Right cardiac atrium (tissue), 5 donors: ENCODE measurements around the gene CCNYL1. TPM values are rescaled to one million over a fixed set of nuclear protein-coding genes. Genes with fewer than 3 reads are reported as not detected.
A peak's percentile ranks its signal among the peaks of the same experiment; 100 is the strongest.

ENCODE experiments used
- ATAC-seq, 2 donors: fragments of 200-7000 bp; cut with Tn5 transposase; one replicate each; pipeline versions ENCODE4 v1.8.0 to v1.9.1; 2020; ENCODE audit warnings: moderate library complexity in 2 of 2, mild to moderate bottlenecking in 1 of 2
- DNase-seq, 3 donors: peaks; one replicate each; pipeline ENCODE4 v3.0.0-alpha.2; 2020
- H3K27ac ChIP-seq: one replicate; pipeline ENCODE4 v1.5.1; 2013; ENCODE audit warnings: mild to moderate bottlenecking, low read length, control low read depth, moderate library complexity
- H3K27me3 ChIP-seq: one replicate; pipeline ENCODE4 v1.6.1; 2013; ENCODE audit not compliant: control insufficient read depth, insufficient read depth
- H3K4me1 ChIP-seq: one replicate; pipeline ENCODE4 v1.6.1; 2013; ENCODE audit warnings: low read length; ENCODE audit not compliant: control insufficient read depth, insufficient read depth
- H3K4me3 ChIP-seq: one replicate; pipeline ENCODE4 v1.5.1; 2013; ENCODE audit warnings: low read length, control low read depth
- H3K9me3 ChIP-seq: one replicate; pipeline ENCODE4 v1.6.1; 2013; ENCODE audit warnings: low read length; ENCODE audit not compliant: control insufficient read depth
- WGBS: extraction: QIAGEN DNeasy Blood & Tissue Kit; methylation state at CpG from one replicate; pipeline ENCODE4 v1.1.7; 2013; 5-methylcytosine and 5-hydroxymethylcytosine counted together
- intact Hi-C, 4 donors: fragments of 100-400 bp; cut with DNase I; formaldehyde crosslinking; loops; one replicate each; pipeline versions ENCODE4 v1.11.0 to v1.14.0; 2022 to 2023
- polyA plus RNA-seq: library from polyadenylated mRNA; stranded (reverse); fragments of 200-250 nt; gene quantifications from one replicate; pipeline ENCODE4 v1.2.3, GENCODE V29; 2013
- total RNA-seq, 4 donors: library from RNA; stranded (reverse); fragmentation: NEBNext Ultra II Directional; extraction: Animal tissue kit (Norgen Biotek cat#: 25700); gene quantifications; one replicate each; pipeline ENCODE4 v1.2.1, GENCODE V29; 2021
- donor health status: healthy with polysubstance abuse.
- donor health status: DM: no; HTN: yes; CAD: no.
- donor health status: DM: no; HTN: no; CAD: no.
- donor health status: DM: no; HTN: yes; CAD: no; lungs with severe emphysema.
- donor health status: DM: yes; HTN: yes; CAD: no.

Gene CCNYL1
- total and polyA plus RNA-seq, 5 donors, result 4.9 to 12.6 (median 9.0) TPM

DNA sequence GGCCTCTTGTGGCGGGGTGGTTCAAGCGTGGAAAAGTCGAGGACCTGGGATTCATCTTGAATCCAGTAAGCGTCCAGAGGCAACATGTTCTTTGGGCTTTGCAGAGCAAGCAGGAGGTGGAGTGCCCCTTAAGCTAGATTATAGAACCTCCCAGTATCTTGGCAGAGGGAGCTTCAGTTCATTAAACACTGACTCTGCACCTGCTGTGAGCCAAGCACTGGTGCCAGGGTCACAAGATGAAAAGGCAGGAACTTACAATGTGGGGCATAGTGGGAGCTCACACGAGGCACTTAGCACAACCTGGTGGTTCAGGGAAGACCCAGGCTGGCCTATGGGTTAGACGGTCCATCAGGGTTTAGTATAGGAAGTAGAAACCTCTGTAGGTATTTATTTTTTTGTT is 65.7 kb downstream of the CCNYL1 start:
- DNase-seq (no peak), ATAC-seq (no peak)
- Histone ChIP-seq H3K27ac (no peak overlapping the region), H3K4me3 (no peak overlapping the region), H3K27me3 (no peaks in the 10 kb centered on the region), H3K4me1 (no peaks in the 10 kb centered on the region), H3K9me3 (no peaks in the 10 kb centered on the region)
- intact Hi-C loops, result loop anchor here in 1 of 4 donors (10.0 kb wide), 1 partner anchor 48 kb away; no protein-coding TSS in a partner anchor
- WGBS, result 93% methylated on average over 6 of the region's 6 CpGs

DNA sequence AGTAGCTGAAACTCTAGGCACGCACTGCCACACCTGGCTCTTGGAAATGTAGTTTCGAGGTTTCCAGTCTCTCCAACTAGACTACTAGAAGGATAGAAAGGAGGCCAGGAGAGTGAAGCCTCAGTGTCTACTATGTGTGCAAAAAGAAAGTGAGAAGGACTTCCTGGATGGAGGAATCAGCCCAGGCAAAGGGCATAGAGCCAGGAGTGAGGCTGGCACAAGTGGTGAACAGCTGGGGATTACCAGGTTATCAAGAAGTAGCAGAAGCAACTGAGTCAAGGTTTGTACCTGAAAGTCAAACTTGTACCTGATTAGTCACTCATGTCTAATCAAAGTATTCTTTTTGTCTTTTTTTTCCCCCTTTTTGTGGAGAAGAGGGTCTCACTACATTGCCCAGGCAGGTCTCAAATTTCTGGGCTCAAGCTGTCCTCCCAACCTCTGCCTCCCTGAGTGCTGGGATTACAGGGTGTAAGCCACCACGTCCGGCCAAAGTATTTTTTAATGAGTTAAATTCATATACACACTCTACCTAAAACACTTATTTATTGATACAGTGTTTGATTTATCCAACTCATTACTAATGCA is 67.0 kb downstream of the CCNYL1 start:
- no peak for ATAC-seq
- Histone ChIP-seq H3K9me3 (no peaks in the 10 kb centered on the region), H3K4me1 (no peaks in the 10 kb centered on the region), H3K4me3 (no peak overlapping the region), H3K27me3 (no peaks in the 10 kb centered on the region), H3K27ac (no peak overlapping the region)
- 84% methylated on average over 4 of the region's 4 CpGs for WGBS
- DNase-seq, result no peak
- intact Hi-C loops, result loop anchor here in 1 of 4 donors (10.0 kb wide), 1 partner anchor 46 kb away; no protein-coding TSS in a partner anchor

DNA sequence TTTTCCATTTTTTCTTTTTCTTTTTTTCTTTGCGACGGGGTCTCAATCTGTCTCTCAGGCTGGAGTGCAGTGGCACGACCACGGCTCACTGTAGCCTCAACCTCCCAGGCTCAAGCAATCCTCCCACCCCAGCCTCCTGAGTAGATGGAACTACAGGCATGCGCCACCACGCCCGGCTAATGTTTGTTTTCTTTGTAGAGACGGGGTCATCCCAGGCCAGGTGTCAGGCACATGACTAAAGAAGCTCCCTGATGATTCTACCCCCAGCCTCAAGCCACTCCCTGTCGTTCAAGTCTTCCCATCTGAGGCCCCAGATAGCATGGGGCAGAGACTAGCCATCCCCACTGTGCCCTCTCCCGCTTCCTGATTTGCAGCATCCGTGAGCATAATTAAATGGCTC is 68.1 kb downstream of the CCNYL1 start:
- no peaks in the 10 kb centered on the region for H3K9me3 ChIP-seq
- H3K4me3 ChIP-seq, result no peak overlapping the region
- no peaks in the 10 kb centered on the region for H3K27me3 ChIP-seq
- intact Hi-C loops, result loop anchor here in 1 of 4 donors (10.0 kb wide), 1 partner anchor 45 kb away; no protein-coding TSS in a partner anchor
- no peaks in the 10 kb centered on the region for H3K4me1 ChIP-seq
- 83% methylated on average over 11 of the region's 11 CpGs for WGBS
- DNase-seq, result no peak
- ATAC-seq, result no peak
- H3K27ac ChIP-seq, result no peak overlapping the region

DNA sequence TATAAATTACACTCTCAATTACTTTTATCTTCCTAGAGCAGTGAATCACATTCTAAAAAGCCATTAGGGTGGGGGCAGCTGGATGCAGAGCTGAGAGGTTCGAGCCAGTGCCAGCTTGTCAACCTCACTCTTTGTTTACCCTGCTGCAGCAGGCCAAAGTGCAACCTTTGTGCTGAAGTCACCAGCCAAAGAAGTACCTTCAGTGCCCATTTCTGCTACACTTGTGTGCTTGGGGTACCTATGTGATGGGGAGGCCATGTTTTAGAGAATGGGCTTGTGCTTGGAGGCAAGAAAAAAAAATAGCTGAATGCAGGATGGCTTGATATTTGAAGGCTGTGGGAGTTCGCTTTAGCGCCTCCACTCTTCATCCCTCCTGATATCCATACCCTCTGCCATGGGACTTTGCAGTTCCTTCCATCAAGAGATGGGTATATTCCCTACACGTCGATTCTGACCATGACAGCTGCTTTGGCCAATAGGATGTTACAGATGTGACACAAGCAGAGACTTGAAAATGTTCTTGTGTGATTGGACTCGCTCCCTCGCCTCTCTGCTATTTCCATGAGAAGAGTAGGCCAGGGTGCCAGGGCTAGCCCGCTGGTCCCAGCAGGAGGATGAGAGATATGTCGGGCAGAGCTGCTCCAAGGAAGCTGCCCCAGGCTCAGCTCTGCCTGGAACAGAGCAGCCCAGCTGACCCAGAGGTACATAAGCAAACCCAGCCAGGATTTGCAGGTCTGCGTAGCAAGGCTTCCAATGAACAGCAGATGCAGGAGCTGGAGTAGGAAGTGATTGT is 71.0 kb downstream of the CCNYL1 start:
- WGBS, result 89% methylated on average over 10 of the region's 10 CpGs
- no peak overlapping the region for H3K4me3 ChIP-seq
- intact Hi-C loops, result no loop called here
- no peaks in the 10 kb centered on the region for H3K9me3 ChIP-seq
- DNase-seq (no peak), ATAC-seq (no peak)
- H3K27ac ChIP-seq, result no peak overlapping the region
- no peaks in the 10 kb centered on the region for H3K4me1 ChIP-seq
- H3K27me3 ChIP-seq, result no peaks in the 10 kb centered on the region

DNA sequence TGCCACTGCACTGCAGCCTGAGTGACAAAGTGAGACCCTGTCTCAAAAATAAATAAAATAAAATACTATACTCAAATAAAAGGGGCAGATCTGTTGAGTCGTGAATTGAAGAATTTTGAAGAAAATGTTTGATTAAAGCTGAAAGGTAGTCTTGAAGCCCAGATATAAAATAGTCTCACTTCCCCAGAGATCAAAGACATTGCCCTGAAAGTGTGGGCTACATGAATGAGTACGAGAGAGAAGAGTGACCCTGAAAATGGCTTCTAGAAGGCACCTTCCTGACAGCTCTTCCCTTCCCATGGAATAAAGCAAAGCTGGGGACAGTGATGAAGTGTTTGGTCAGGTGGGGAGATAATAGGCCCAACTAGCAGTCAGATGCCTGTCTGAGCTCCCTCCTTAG is 72.1 kb downstream of the CCNYL1 start:
- H3K4me3 ChIP-seq, result no peak overlapping the region
- ATAC-seq, result no peak
- no peak overlapping the region for H3K27ac ChIP-seq
- intact Hi-C loops, result no loop called here
- no peak for DNase-seq
- no peaks in the 10 kb centered on the region for H3K4me1 ChIP-seq
- H3K9me3 ChIP-seq, result no peaks in the 10 kb centered on the region
- 82% methylated on average over 2 of the region's 2 CpGs for WGBS
- H3K27me3 ChIP-seq, result no peaks in the 10 kb centered on the region

DNA sequence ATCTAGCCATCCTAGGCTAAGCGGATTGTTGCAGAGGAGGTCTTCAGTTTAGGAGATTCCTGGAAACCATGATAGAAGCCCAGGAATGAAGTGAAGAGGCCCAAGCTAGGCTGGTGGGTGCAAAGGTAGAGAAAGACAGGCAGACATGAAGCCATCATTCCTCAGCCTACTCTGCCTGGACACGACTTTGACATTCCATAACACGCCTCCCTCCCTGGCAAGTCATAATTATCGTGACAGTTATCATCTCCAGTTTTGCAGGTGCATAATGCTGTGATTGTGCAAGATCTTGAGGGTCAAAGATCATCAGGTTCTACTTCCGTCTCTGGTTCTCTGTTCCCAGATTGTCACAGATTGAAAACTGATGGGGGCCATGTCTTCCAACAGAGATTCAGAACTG is 73.5 kb downstream of the CCNYL1 start:
- DNase-seq, result no peak
- no peak for ATAC-seq
- intact Hi-C loops, result no loop called here
- 79% methylated on average over 5 of the region's 5 CpGs for WGBS
- Histone ChIP-seq H3K27me3 (no peaks in the 10 kb centered on the region), H3K9me3 (no peaks in the 10 kb centered on the region), H3K27ac (no peak overlapping the region), H3K4me3 (no peak overlapping the region), H3K4me1 (no peaks in the 10 kb centered on the region)

DNA sequence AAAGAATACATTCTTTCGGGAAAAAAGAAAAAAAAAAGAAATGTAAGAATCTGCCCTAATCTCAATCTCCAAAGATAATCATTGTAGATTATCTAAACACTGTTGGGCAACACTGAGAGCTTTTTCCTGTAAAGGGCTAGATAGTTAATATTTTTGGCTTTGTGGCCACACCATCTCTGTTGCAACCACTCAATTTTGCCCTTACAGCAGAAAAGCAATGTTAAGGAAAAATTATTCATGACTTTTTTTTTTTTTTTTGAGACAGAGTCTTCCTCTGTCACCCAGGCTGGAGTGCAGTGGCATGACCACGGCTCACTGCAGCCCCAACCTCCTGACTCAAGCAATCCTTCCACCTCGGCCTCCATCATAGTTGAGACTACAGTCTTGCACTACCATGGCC is 75.6 kb downstream of the CCNYL1 start:
- ATAC-seq, result no peak
- H3K4me3 ChIP-seq, result no peak overlapping the region

DNA sequence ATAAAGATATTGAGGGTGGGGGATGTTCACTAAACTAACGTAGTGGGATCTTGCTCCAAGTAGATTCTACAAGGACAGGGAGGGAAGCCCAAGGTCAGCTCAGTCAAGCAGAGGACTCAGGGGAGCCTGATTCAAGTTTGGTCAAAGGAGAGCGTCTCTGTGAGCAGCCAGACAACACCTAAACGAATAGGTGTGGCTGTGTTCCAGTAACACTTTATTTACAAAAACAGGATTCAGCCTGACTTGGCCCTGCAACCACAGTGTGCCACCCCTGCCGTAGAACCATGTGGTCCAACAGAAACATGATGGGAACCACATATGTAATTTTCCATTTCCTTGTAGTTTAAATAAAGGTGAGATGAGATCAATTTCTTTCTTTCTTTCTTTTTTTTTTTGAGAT is 76.4 kb downstream of the CCNYL1 start:
- ATAC-seq (no peak), DNase-seq (no peak)
- H3K27ac ChIP-seq, result no peak overlapping the region
- H3K4me3 ChIP-seq, result no peak overlapping the region
- 71% methylated on average over 4 of the region's 4 CpGs for WGBS
- H3K27me3 ChIP-seq, result no peaks in the 10 kb centered on the region
- no peaks in the 10 kb centered on the region for H3K9me3 ChIP-seq
- intact Hi-C loops, result no loop called here
- H3K4me1 ChIP-seq, result no peaks in the 10 kb centered on the region

More for the DNA sequence above, 75.6 kb downstream of the CCNYL1 start:
- no peaks in the 10 kb centered on the region for H3K4me1 ChIP-seq
- intact Hi-C loops, result no loop called here
- WGBS, result 76% methylated on average over 3 of the region's 3 CpGs
- H3K27me3 ChIP-seq, result no peaks in the 10 kb centered on the region
- H3K9me3 ChIP-seq, result no peaks in the 10 kb centered on the region
- H3K27ac ChIP-seq, result no peak overlapping the region
- DNase-seq, result peak in 1 of 3 donors; percentile 26

DNA sequence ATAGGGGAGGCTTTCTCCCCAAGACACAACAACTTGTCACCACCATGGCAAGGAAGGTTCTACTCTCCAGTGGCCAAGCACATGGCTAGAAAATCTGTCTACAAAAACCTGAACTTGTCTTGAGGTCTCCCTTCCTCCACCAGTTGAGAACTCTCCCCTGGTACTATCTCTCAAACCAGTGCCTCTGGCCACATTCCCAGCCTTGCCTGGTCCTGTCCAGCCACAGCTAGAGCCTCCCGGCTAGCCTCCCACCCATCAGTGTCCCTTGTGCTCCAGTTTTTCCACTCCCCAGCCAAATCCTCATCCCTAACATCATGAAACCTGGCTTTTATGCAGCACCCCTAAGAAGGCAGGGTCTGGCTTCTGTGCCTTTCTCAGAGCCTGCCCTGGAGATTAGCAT is 79.5 kb downstream of the CCNYL1 start:
- peak in 1 of 3 donors; percentile 52 for DNase-seq
- H3K4me3 ChIP-seq, result no peak overlapping the region
- no peak overlapping the region for H3K27ac ChIP-seq
- no peaks in the 10 kb centered on the region for H3K9me3 ChIP-seq
- intact Hi-C loops, result no loop called here
- H3K27me3 ChIP-seq, result no peaks in the 10 kb centered on the region
- no peak for ATAC-seq
- no peaks in the 10 kb centered on the region for H3K4me1 ChIP-seq
- WGBS, result 49% methylated on average over 1 of the region's 1 CpG

DNA sequence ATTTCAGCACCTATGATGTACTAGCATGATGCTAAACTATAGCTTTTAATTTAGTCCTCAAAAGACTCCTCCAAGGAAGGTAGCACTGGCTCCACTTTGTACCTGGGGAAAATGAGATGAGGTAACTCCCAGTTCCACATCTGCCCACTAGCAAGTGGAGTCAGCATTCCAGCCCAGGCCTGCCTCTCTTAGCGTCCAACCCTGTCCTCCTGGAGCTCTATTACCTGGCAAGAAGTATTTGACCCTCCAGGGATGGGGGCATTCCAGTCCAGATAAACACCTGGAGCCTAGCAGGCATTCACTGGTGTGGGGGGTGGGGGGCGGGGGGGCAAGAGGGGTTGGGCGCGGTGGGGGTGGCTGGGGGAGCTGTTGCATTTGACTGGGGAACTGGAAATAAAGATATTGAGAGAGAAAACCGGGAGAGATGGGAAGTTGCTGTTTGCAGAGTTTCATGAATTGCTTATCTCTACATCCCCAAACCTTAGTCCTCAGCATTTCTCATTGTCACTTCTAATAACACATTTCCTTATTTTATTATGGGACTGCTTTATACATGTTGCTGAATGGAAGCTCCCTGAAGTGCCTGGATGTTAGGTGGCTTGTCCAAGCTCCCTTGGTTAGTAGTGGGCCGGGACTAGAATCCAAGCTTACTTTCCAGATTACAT is 80.3 kb downstream of the CCNYL1 start:
- DNase-seq, result no peak
- Histone ChIP-seq H3K27me3 (no peaks in the 10 kb centered on the region), H3K27ac (no peak overlapping the region), H3K4me3 (no peak overlapping the region), H3K9me3 (no peaks in the 10 kb centered on the region), H3K4me1 (no peaks in the 10 kb centered on the region)
- intact Hi-C loops, result no loop called here
- no peak for ATAC-seq
- WGBS, result 54% methylated on average over 6 of the region's 6 CpGs

DNA sequence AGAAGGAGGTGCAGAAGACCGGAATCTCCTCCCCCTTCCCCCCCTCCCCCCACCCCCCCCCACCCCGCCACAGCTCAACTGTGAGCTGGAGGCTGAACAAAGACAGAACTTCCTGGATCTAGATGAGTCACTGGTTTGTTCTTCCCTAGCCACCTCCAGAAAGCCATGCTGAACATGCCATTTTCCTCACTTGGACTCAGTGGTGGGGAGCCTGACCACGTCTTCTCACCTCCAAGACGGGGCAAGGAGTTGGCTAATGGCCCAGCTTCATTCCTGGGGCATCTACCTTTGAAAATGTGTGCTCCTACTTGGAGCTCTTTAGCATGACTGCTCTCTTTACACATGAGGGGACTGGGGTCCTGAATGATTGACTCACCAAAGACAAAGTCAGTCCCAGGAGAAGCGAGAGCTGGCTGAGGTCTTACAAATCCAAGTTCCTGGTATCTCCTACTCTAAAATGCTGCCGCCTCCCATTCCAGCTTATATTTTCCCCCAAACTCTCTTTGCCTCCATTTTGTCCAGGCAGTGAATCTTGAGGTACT is 80.9 kb downstream of the CCNYL1 start:
- intact Hi-C loops, result no loop called here
- peak; percentile 68 to 85 for ATAC-seq
- Histone ChIP-seq H3K9me3 (no peaks in the 10 kb centered on the region), H3K4me1 (no peaks in the 10 kb centered on the region), H3K4me3 (no peak overlapping the region), H3K27me3 (no peaks in the 10 kb centered on the region), H3K27ac (peak overlapping the region; percentile 68)
- DNase-seq, result peak in 1 of 3 donors; percentile 25
- WGBS, result 58% methylated on average over 5 of the region's 6 CpGs
